Ovary (tissue), 3 donors: Measurements from ENCODE around the gene LIPC.

Experiments used
- CTCF ChIP-seq, 3 donors: fragments of 450-650 bp in 2 of 3; fragments of 200-600 bp in 1 of 3; IDR thresholded peaks; one replicate each; pipeline versions ENCODE4 v1.5.1 to v1.8.0; 2016 to 2022; ENCODE audit warnings: antibody characterized with exemption in 3 of 3, mild to moderate bottlenecking in 1 of 3
- EP300 ChIP-seq: sonication (generic); formaldehyde crosslinking; IDR thresholded peaks from one replicate; pipeline ENCODE4 v1.6.1; 2017; ENCODE audit warnings: antibody characterized with exemption
- POLR2A ChIP-seq: fragments of 450-650 bp; IDR thresholded peaks from one replicate; pipeline ENCODE4 v1.6.1; 2017; ENCODE audit warnings: antibody characterized with exemption, mild to moderate bottlenecking, moderate library complexity
- donor health status: DM: no; HTN: no; CAD: no.

GRCh38 chr15:58442122-58442521 lies 10.3 kb downstream of the LIPC start:
- no peak for TF ChIP-seq CTCF (IDR thresholded peaks at IDR 0.05)
- TF ChIP-seq POLR2A: no peak
- no peak for TF ChIP-seq EP300
